A673 (cell line): ENCODE data around the gene CHMP1A. TPM values are rescaled to one million over a fixed set of nuclear protein-coding genes. Genes with fewer than 3 reads are reported as not detected.

Experiments
- BruUV-seq: library from RNA; stranded (reverse); fragments of 400-500 nt; replicated peaks from 2 replicates; lab custom pipeline; 2021; lab: Mats Ljungman, UMichigan
- CTCF ChIA-PET: fragments of 300-600 bp; sonication (Branson Sonifier 250); formaldehyde crosslinking; loops from one replicate; lab custom pipeline; 2022; ENCODE audit warnings: antibody characterized with exemption; lab: Charles Lee
- POLR2A ChIA-PET: fragments of 300-600 bp; sonication (Branson Sonifier 250); formaldehyde crosslinking; loops from one replicate; lab custom pipeline; 2022; ENCODE audit warnings: antibody characterized with exemption; ENCODE audit not compliant: low non-redundant PET; lab: Charles Lee
- DNase-seq: peaks from one replicate; pipeline ENCODE4 v3.0.0-alpha.2; 2015; ENCODE audit warnings: low spot score
- H3K27ac ChIP-seq: fragments of 200-600 bp; sonication (generic); 2 replicates; pipeline ENCODE4 v1.5.1; 2016; ENCODE audit warnings: mixed run types, low read depth, mild to moderate bottlenecking, mixed read lengths, antibody characterized with exemption, low read length; ENCODE audit not compliant: poor library complexity, severe bottlenecking
- H3K27me3 ChIP-seq: fragments of 200-600 bp; sonication (generic); replicated peaks from 2 replicates; pipeline ENCODE4 v1.6.1; 2017; ENCODE audit warnings: mixed run types, low read depth, mild to moderate bottlenecking, mixed read lengths, antibody characterized with exemption, low read length; ENCODE audit not compliant: insufficient read depth, poor library complexity
- H3K36me3 ChIP-seq: fragments of 200-600 bp; sonication (generic); 2 replicates; pipeline ENCODE4 v1.6.1; 2016; ENCODE audit warnings: mixed run types, mild to moderate bottlenecking, mixed read lengths, antibody characterized with exemption, low read length; ENCODE audit not compliant: insufficient read depth, poor library complexity, severe bottlenecking
- H3K4me1 ChIP-seq: fragments of 200-600 bp; sonication (generic); 2 replicates; pipeline ENCODE4 v1.6.1; 2017; ENCODE audit warnings: mixed run types, mild to moderate bottlenecking, mixed read lengths, antibody characterized with exemption, low read length; ENCODE audit not compliant: insufficient read depth, poor library complexity, severe bottlenecking
- H3K4me3 ChIP-seq: fragments of 200-600 bp; sonication (generic); 2 replicates; pipeline ENCODE4 v1.5.1; 2016; ENCODE audit warnings: low read depth, mixed run types, mild to moderate bottlenecking, mixed read lengths, low read length; ENCODE audit not compliant: poor library complexity, severe bottlenecking
- H3K9me3 ChIP-seq: fragments of 200-600 bp; sonication (generic); 2 replicates; pipeline ENCODE4 v1.6.1; 2016; ENCODE audit warnings: mixed run types, low read depth, mild to moderate bottlenecking, mixed read lengths, antibody characterized with exemption, low read length; ENCODE audit not compliant: poor library complexity, severe bottlenecking
- CTCF ChIP-seq: fragments of 300-800, 200-600 bp; sonication (generic); conservative IDR thresholded peaks from 2 replicates; pipeline ENCODE4 v1.5.1; 2017; ENCODE audit warnings: low read depth, mild to moderate bottlenecking, antibody characterized with exemption, low read length, moderate library complexity, mixed read lengths
- EZH2 ChIP-seq: fragments of 200-600 bp; sonication (generic); IDR thresholded peaks from 2 replicates; pipeline ENCODE4 v1.6.1; 2017; ENCODE audit warnings: borderline replicate concordance, low read depth, mild to moderate bottlenecking, mixed read lengths, antibody characterized with exemption, low read length; ENCODE audit not compliant: poor library complexity, severe bottlenecking
- intact Hi-C: fragments of 100-400 bp; cut with micrococcal nuclease; formaldehyde crosslinking; loops from one replicate; pipeline ENCODE4 v1.10.0; 2022; ENCODE audit not compliant: unreplicated experiment
- total RNA-seq: library from RNA; stranded (reverse); gene quantifications from 2 replicates; pipeline ENCODE4 v1.2.3, GENCODE V29; 2021

CHMP1A gene
- total RNA-seq, 1 experiment from 2014 or later: 110 TPM

GRCh38 chr16:89599902-89600301, 57.6 kb downstream of the CHMP1A start:
- Histone ChIP-seq H3K4me3 (no peak overlapping the region), H3K9me3 (no peaks in the 10 kb centered on the region), H3K36me3 (peaks cover 8% of the 10 kb centered on the region), H3K27me3 (no peaks in the 10 kb centered on the region), H3K4me1 (peaks cover 14% of the 10 kb centered on the region), H3K27ac (no peak overlapping the region)
- intact Hi-C loops: no loop called here
- no peak for DNase-seq
- TF ChIP-seq EZH2: no peak
- TF ChIP-seq CTCF: no peak
- CTCF ChIA-PET: interaction anchor here (0.8 kb wide), 1 partner anchor 51 kb away, joined by 5 read pairs; no protein-coding TSS in a partner anchor
- POLR2A ChIA-PET: no interaction called here
- no TSS peak for BruUV-seq

- no peaks in the 10 kb centered on the region for H3K27me3 ChIP-seq
- H3K9me3 ChIP-seq: no peaks in the 10 kb centered on the region
- H3K27ac ChIP-seq: no peak overlapping the region
- H3K36me3 ChIP-seq: peaks cover 8% of the 10 kb centered on the region
- no TSS peak for BruUV-seq
- H3K4me3 ChIP-seq: no peak overlapping the region
- TF ChIP-seq EZH2 (no peak), CTCF (0 out of 2 replicates have a peak, but pooled peaks have one; percentile 25)
- peaks cover 14% of the 10 kb centered on the region for H3K4me1 ChIP-seq
- intact Hi-C loops: no loop called here
- DNase-seq: no peak
- ChIA-PET POLR2A (no interaction called here), CTCF (interaction anchor here (0.8 kb wide), 1 partner anchor 51 kb away, joined by 5 read pairs; no protein-coding TSS in a partner anchor)
These were observed 58.1 kb downstream of the CHMP1A start for GRCh38 chr16:89599451-89599858.

- POLR2A ChIA-PET: no interaction called here
- H3K4me1 ChIP-seq: peaks cover 14% of the 10 kb centered on the region
- TF ChIP-seq CTCF (no peak), EZH2 (no peak)
- CTCF ChIA-PET: no interaction called here
- peak; percentile 51 for DNase-seq
- no peaks in the 10 kb centered on the region for H3K27me3 ChIP-seq
- H3K4me3 ChIP-seq: no peak overlapping the region
- intact Hi-C loops: no loop called here
- no peaks in the 10 kb centered on the region for H3K9me3 ChIP-seq
- H3K36me3 ChIP-seq: peaks cover 9% of the 10 kb centered on the region
- no peak overlapping the region for H3K27ac ChIP-seq
- BruUV-seq: no TSS peak
These were observed 59.3 kb downstream of the CHMP1A start for GRCh38 chr16:89598199-89598598.
